ENCODE data around the gene PRR19.
A peak's percentile ranks its signal among the peaks of the same experiment; 100 is the strongest.

PRR19 gene

GRCh38 chr19:42316223-42317211 is 14.6 kb downstream of the PRR19 start:
- H3K36me3 Mint-ChIP-seq, result no peaks in the 10 kb centered on the region
- H3K4me1 Mint-ChIP-seq (ENCODE audit: low read depth), result peaks cover 19% of the 10 kb centered on the region
- no peak overlapping the region for H3K27ac Mint-ChIP-seq
- peak overlapping the region; percentile 8 for H3K4me3 Mint-ChIP-seq
- peaks cover 9% of the 10 kb centered on the region for H3K27me3 Mint-ChIP-seq
- H3K9me3 Mint-ChIP-seq (ENCODE audit: low read depth), result no peaks in the 10 kb centered on the region

GRCh38 chr19:42317535-42317934 is 15.6 kb downstream of the PRR19 start:
- H3K27me3 Mint-ChIP-seq, result peaks cover 5% of the 10 kb centered on the region
- no peak overlapping the region for H3K27ac Mint-ChIP-seq
- no peak overlapping the region for H3K4me3 Mint-ChIP-seq
- peaks cover 15% of the 10 kb centered on the region for H3K4me1 Mint-ChIP-seq (ENCODE audit: low read depth)
- no peaks in the 10 kb centered on the region for H3K9me3 Mint-ChIP-seq (ENCODE audit: low read depth)
- H3K36me3 Mint-ChIP-seq, result no peaks in the 10 kb centered on the region

- no peaks in the 10 kb centered on the region for H3K36me3 Mint-ChIP-seq
- no peak overlapping the region for H3K27ac Mint-ChIP-seq
- H3K4me1 Mint-ChIP-seq (ENCODE audit: low read depth), result peaks cover 18% of the 10 kb centered on the region
- peaks cover 6% of the 10 kb centered on the region for H3K27me3 Mint-ChIP-seq
- no peak overlapping the region for H3K4me3 Mint-ChIP-seq
- no peaks in the 10 kb centered on the region for H3K9me3 Mint-ChIP-seq (ENCODE audit: low read depth)
These were observed 20.4 kb downstream of the PRR19 start for GRCh38 chr19:42322305-42322704.

GRCh38 chr19:42323473-42323851 is 21.5 kb downstream of the PRR19 start:
- no peak overlapping the region for H3K27ac Mint-ChIP-seq
- peaks cover 22% of the 10 kb centered on the region for H3K4me1 Mint-ChIP-seq (ENCODE audit: low read depth)
- H3K9me3 Mint-ChIP-seq (ENCODE audit: low read depth), result no peaks in the 10 kb centered on the region
- peaks cover 6% of the 10 kb centered on the region for H3K27me3 Mint-ChIP-seq
- H3K36me3 Mint-ChIP-seq, result no peaks in the 10 kb centered on the region
- H3K4me3 Mint-ChIP-seq, result peak overlapping the region; percentile 49

GRCh38 chr19:42323852-42324654 is 22.1 kb downstream of the PRR19 start:
- H3K36me3 Mint-ChIP-seq, result no peaks in the 10 kb centered on the region
- no peak overlapping the region for H3K27ac Mint-ChIP-seq
- peaks cover 6% of the 10 kb centered on the region for H3K27me3 Mint-ChIP-seq
- peaks cover 22% of the 10 kb centered on the region for H3K4me1 Mint-ChIP-seq (ENCODE audit: low read depth)
- H3K4me3 Mint-ChIP-seq, result no peak overlapping the region
- H3K9me3 Mint-ChIP-seq (ENCODE audit: low read depth), result no peaks in the 10 kb centered on the region

- Mint-ChIP-seq H3K4me1 (ENCODE audit: low read depth) (peaks cover 22% of the 10 kb centered on the region), H3K27me3 (peaks cover 6% of the 10 kb centered on the region), H3K36me3 (no peaks in the 10 kb centered on the region), H3K9me3 (ENCODE audit: low read depth) (no peaks in the 10 kb centered on the region), H3K4me3 (peak overlapping the region; percentile 90), H3K27ac (peak overlapping the region; percentile 72)
These were observed 22.8 kb downstream of the PRR19 start for GRCh38 chr19:42324655-42325307.

- Mint-ChIP-seq H3K4me1 (ENCODE audit: low read depth) (peaks cover 22% of the 10 kb centered on the region), H3K27me3 (peaks cover 6% of the 10 kb centered on the region), H3K36me3 (no peaks in the 10 kb centered on the region), H3K9me3 (ENCODE audit: low read depth) (no peaks in the 10 kb centered on the region), H3K4me3 (peak within 1 kb of the TSS; percentile 90), H3K27ac (peak within 1 kb of the TSS; percentile 72)
These were observed 23.5 kb downstream of the PRR19 start, which contains the start of gene MEGF8 for GRCh38 chr19:42325308-42325895. Gene MEGF8 (plus strand): TSS chr19:42325635. CDS start chr19:42326244, 609 bp downstream.

GRCh38 chr19:42325896-42326771 is 24.2 kb downstream of the PRR19 start:
- Mint-ChIP-seq H3K4me3 (peak overlapping the region; percentile 90), H3K27ac (peak overlapping the region; percentile 46), H3K27me3 (peaks cover 6% of the 10 kb centered on the region), H3K36me3 (no peaks in the 10 kb centered on the region), H3K9me3 (ENCODE audit: low read depth) (no peaks in the 10 kb centered on the region), H3K4me1 (ENCODE audit: low read depth) (peaks cover 22% of the 10 kb centered on the region)

- Mint-ChIP-seq H3K36me3 (no peaks in the 10 kb centered on the region), H3K9me3 (ENCODE audit: low read depth) (no peaks in the 10 kb centered on the region), H3K27me3 (peaks cover 6% of the 10 kb centered on the region), H3K4me1 (ENCODE audit: low read depth) (peaks cover 22% of the 10 kb centered on the region), H3K4me3 (peak overlapping the region; percentile 90), H3K27ac (no peak overlapping the region)
These were observed 25.0 kb downstream of the PRR19 start for GRCh38 chr19:42326969-42327368.

- Mint-ChIP-seq H3K27ac (no peak overlapping the region), H3K4me3 (peak overlapping the region; percentile 90), H3K4me1 (ENCODE audit: low read depth) (peaks cover 22% of the 10 kb centered on the region), H3K27me3 (peaks cover 6% of the 10 kb centered on the region), H3K36me3 (no peaks in the 10 kb centered on the region), H3K9me3 (ENCODE audit: low read depth) (no peaks in the 10 kb centered on the region)
These were observed 25.4 kb downstream of the PRR19 start for GRCh38 chr19:42327381-42327780.

- Mint-ChIP-seq H3K36me3 (no peaks in the 10 kb centered on the region), H3K27ac (no peak overlapping the region), H3K27me3 (peaks cover 6% of the 10 kb centered on the region), H3K4me3 (no peak overlapping the region), H3K4me1 (ENCODE audit: low read depth) (peaks cover 22% of the 10 kb centered on the region), H3K9me3 (ENCODE audit: low read depth) (no peaks in the 10 kb centered on the region)
These were observed 26.2 kb downstream of the PRR19 start for GRCh38 chr19:42328106-42328505.

- Mint-ChIP-seq H3K4me3 (no peak overlapping the region), H3K27ac (no peak overlapping the region), H3K36me3 (no peaks in the 10 kb centered on the region), H3K27me3 (peaks cover 6% of the 10 kb centered on the region), H3K9me3 (ENCODE audit: low read depth) (no peaks in the 10 kb centered on the region), H3K4me1 (ENCODE audit: low read depth) (peaks cover 20% of the 10 kb centered on the region)
These were observed 26.9 kb downstream of the PRR19 start for GRCh38 chr19:42328854-42329253.

- Mint-ChIP-seq H3K27me3 (no peaks in the 10 kb centered on the region), H3K36me3 (no peaks in the 10 kb centered on the region), H3K4me1 (ENCODE audit: low read depth) (peaks cover 15% of the 10 kb centered on the region), H3K4me3 (no peak overlapping the region), H3K27ac (no peak overlapping the region), H3K9me3 (ENCODE audit: low read depth) (no peaks in the 10 kb centered on the region)
These were observed 28.3 kb downstream of the PRR19 start for GRCh38 chr19:42330241-42330711.

All from activated naive CD8-positive, alpha-beta T cell (primary cell).